CD4-positive, CD25-positive, alpha-beta regulatory T cell (primary cell): ENCODE data around the gene DDIT4L. TPM values are rescaled to one million over a fixed set of nuclear protein-coding genes. Genes with fewer than 3 reads are reported as not detected.
"Not testable (repeated sequence)": the region's sequence is repeated elsewhere in the genome, so short reads cannot be mapped to it uniquely, and the experiment has no call there.

Experiments
- ATAC-seq, 2 donors: fragments of 150-1000 bp; cut with Tn5 transposase; one replicate each; pipeline ENCODE4 v1.10.0; 2021; ENCODE audit warnings: low read depth in 2 of 2, moderate number of reproducible peaks in 2 of 2, moderate library complexity in 1 of 2
- DNase-seq, 3 donors: peaks; one replicate each; pipeline versions ENCODE4 v3.0.0 to v3.0.0-alpha.2; 2012 to 2022; ENCODE audit warnings: mixed read lengths in 1 of 3
- H3K27ac ChIP-seq: one replicate; pipeline ENCODE4 v1.7.0; 2013; ENCODE audit warnings: mild to moderate bottlenecking, low read length; ENCODE audit not compliant: insufficient read depth, poor library complexity, severe bottlenecking
- H3K27me3 ChIP-seq: one replicate; pipeline ENCODE4 v1.7.0; 2013; ENCODE audit warnings: low read length; ENCODE audit not compliant: control insufficient read depth, insufficient read depth
- H3K36me3 ChIP-seq: one replicate; pipeline ENCODE4 v1.7.0; 2013; ENCODE audit warnings: mild to moderate bottlenecking, low read length, moderate library complexity; ENCODE audit not compliant: control insufficient read depth, insufficient read depth
- H3K4me1 ChIP-seq: 2 replicates; pipeline ENCODE4 v1.7.0; 2013; ENCODE audit warnings: mild to moderate bottlenecking, low read length; ENCODE audit not compliant: insufficient read depth, control insufficient read depth, poor library complexity, severe bottlenecking
- H3K4me3 ChIP-seq: one replicate; pipeline ENCODE4 v1.7.0; 2013; ENCODE audit warnings: low read depth, mild to moderate bottlenecking, low read length, moderate library complexity
- H3K9me3 ChIP-seq, 2 experiments: 1 replicate in 1 of 2; 2 replicates in 1 of 2; pipeline ENCODE4 v1.7.0; 2013; ENCODE audit warnings: low read length in 2 of 2, mild to moderate bottlenecking in 1 of 2, moderate library complexity in 1 of 2; ENCODE audit not compliant: control insufficient read depth in 2 of 2
- H3K27ac Mint-ChIP-seq, 3 donors: one replicate each; pipeline ENCODE4 v1.8.0; 2020 to 2022; ENCODE audit warnings: mild to moderate bottlenecking in 3 of 3, mixed read lengths in 3 of 3, moderate library complexity in 2 of 3
- H3K27me3 Mint-ChIP-seq: one replicate; pipeline ENCODE4 v1.8.0; 2022; ENCODE audit warnings: mild to moderate bottlenecking, mixed read lengths
- H3K36me3 Mint-ChIP-seq: one replicate; pipeline ENCODE4 v1.8.0; 2020; ENCODE audit warnings: mixed read lengths
- H3K4me1 Mint-ChIP-seq, 4 donors: one replicate each; pipeline ENCODE4 v1.8.0; 2020 to 2022; ENCODE audit warnings: mixed read lengths in 4 of 4, mild to moderate bottlenecking in 1 of 4
- H3K4me3 Mint-ChIP-seq, 4 donors: one replicate each; pipeline ENCODE4 v1.8.0; 2020 to 2022; ENCODE audit warnings: mild to moderate bottlenecking in 4 of 4, mixed read lengths in 4 of 4, moderate library complexity in 3 of 4
- H3K9me3 Mint-ChIP-seq, 7 donors: one replicate each; pipeline ENCODE4 v1.8.0; 2020 to 2022; ENCODE audit warnings: mixed read lengths in 7 of 7, mild to moderate bottlenecking in 3 of 7, moderate library complexity in 2 of 7
- polyA plus RNA-seq, 4 donors: library from polyadenylated mRNA; unstranded; fragments of 300-500 nt; fragmentation: Illumina TruSeq; gene quantifications; one replicate each; pipeline ENCODE4 v1.2.3, GENCODE V29; 2021
- total RNA-seq: library from RNA; stranded (reverse); gene quantifications from one replicate; pipeline ENCODE4 v1.2.3, GENCODE V29; 2022

Gene DDIT4L
- total and polyA plus RNA-seq, 5 donors from 2014 or later = not detected

GRCh38 chr4:100196388-100197071, 6.3 kb upstream of the DDIT4L start:
- H3K9me3 Mint-ChIP-seq, H3K4me3 ChIP-seq, H3K27ac ChIP-seq, H3K27me3 ChIP-seq, H3K4me3 Mint-ChIP-seq, H3K4me1 Mint-ChIP-seq, H3K9me3 ChIP-seq, ATAC-seq, DNase-seq, H3K4me1 ChIP-seq, H3K36me3 Mint-ChIP-seq, H3K36me3 ChIP-seq, H3K27ac Mint-ChIP-seq: not testable (repeated sequence)
- peaks cover 17% of the 10 kb centered on the region for H3K27me3 Mint-ChIP-seq

- peak overlapping the region; percentile 11 for H3K4me3 ChIP-seq
- DNase-seq (no peak), ATAC-seq (no peak)
- no peak overlapping the region for H3K27ac ChIP-seq
- no peaks in the 10 kb centered on the region for H3K36me3 Mint-ChIP-seq
- H3K4me3 Mint-ChIP-seq = peak overlapping the region in 3 of 4 donors; percentile 66 to 82 (median 80)
- H3K4me1 ChIP-seq = peaks cover 16% of the 10 kb centered on the region
- H3K27me3 ChIP-seq = peaks cover 27% of the 10 kb centered on the region
- H3K27ac Mint-ChIP-seq = peak overlapping the region in 1 of 3 donors; percentile 85
- H3K4me1 Mint-ChIP-seq = peaks cover 0 to 15% (median 12%) of the 10 kb centered on the region in 4 donors
- H3K9me3 Mint-ChIP-seq = peaks cover 0 to 2% (median 0%) of the 10 kb centered on the region in 7 donors
- no peaks in the 10 kb centered on the region for H3K36me3 ChIP-seq
- H3K9me3 ChIP-seq = no peaks in the 10 kb centered on the region
- peaks cover 53% of the 10 kb centered on the region for H3K27me3 Mint-ChIP-seq
Measured at GRCh38 chr4:100190643-100191600, 654 bp upstream of the DDIT4L start.

DNA sequence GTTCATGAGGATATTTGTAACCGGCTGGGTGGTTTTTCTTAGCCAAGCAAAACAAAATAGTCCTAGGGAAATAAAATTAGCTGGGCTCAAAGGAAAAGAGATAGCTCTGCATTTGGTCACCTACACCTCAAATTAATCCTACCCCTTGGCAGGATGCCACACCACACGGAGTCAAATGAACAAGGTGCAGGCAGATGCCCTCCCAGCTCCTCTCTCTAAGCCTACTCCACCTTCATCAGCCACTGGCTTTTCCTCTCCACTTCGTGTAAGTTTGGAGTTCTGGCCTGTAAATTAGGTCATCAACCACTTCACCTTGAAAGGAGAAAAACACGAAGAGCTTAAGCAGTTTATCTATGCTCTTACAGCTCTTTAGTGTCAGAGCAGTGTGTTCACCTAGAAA, 1.4 kb downstream of the DDIT4L start:
- Histone ChIP-seq H3K9me3 (no peaks in the 10 kb centered on the region), H3K4me1 (peaks cover 16% of the 10 kb centered on the region), H3K4me3 (no peak overlapping the region), H3K36me3 (no peaks in the 10 kb centered on the region), H3K27ac (no peak overlapping the region), H3K27me3 (peaks cover 26% of the 10 kb centered on the region)
- ATAC-seq (no peak), DNase-seq (no peak)
- Mint-ChIP-seq H3K4me3 (no peak overlapping the region), H3K27me3 (peaks cover 58% of the 10 kb centered on the region), H3K27ac (no peak overlapping the region), H3K36me3 (no peaks in the 10 kb centered on the region), H3K9me3 (peaks cover 0 to 6% (median 0%) of the 10 kb centered on the region in 7 donors), H3K4me1 (peaks cover 0 to 15% (median 12%) of the 10 kb centered on the region in 4 donors)

- no peak for ATAC-seq
- peaks cover 0 to 15% (median 12%) of the 10 kb centered on the region in 4 donors for H3K4me1 Mint-ChIP-seq
- H3K4me1 ChIP-seq = peaks cover 16% of the 10 kb centered on the region
- H3K27ac ChIP-seq = no peak overlapping the region
- peaks cover 26% of the 10 kb centered on the region for H3K27me3 ChIP-seq
- H3K9me3 ChIP-seq = no peaks in the 10 kb centered on the region
- H3K36me3 ChIP-seq = no peaks in the 10 kb centered on the region
- no peaks in the 10 kb centered on the region for H3K36me3 Mint-ChIP-seq
- no peak overlapping the region for H3K27ac Mint-ChIP-seq
- no peak overlapping the region for H3K4me3 Mint-ChIP-seq
- H3K27me3 Mint-ChIP-seq = peaks cover 54% of the 10 kb centered on the region
- DNase-seq = no peak
- no peak overlapping the region for H3K4me3 ChIP-seq
- H3K9me3 Mint-ChIP-seq = peaks cover 0 to 6% (median 0%) of the 10 kb centered on the region in 7 donors
Measured at GRCh38 chr4:100187781-100188180, 2.5 kb downstream of the DDIT4L start.

- Histone ChIP-seq H3K9me3 (no peaks in the 10 kb centered on the region), H3K27me3 (peaks cover 18% of the 10 kb centered on the region), H3K36me3 (no peaks in the 10 kb centered on the region), H3K27ac (no peak overlapping the region), H3K4me3 (no peak overlapping the region), H3K4me1 (peaks cover 3% of the 10 kb centered on the region)
- Mint-ChIP-seq H3K9me3 (peaks cover 0 to 4% (median 0%) of the 10 kb centered on the region in 7 donors), H3K4me1 (peaks cover 0 to 8% (median 4%) of the 10 kb centered on the region in 4 donors), H3K27me3 (peaks cover 31% of the 10 kb centered on the region), H3K4me3 (no peak overlapping the region), H3K36me3 (no peaks in the 10 kb centered on the region), H3K27ac (no peak overlapping the region)
- no peak for ATAC-seq
- no peak for DNase-seq
Measured at GRCh38 chr4:100184787-100185186, 5.5 kb downstream of the DDIT4L start.

DNA sequence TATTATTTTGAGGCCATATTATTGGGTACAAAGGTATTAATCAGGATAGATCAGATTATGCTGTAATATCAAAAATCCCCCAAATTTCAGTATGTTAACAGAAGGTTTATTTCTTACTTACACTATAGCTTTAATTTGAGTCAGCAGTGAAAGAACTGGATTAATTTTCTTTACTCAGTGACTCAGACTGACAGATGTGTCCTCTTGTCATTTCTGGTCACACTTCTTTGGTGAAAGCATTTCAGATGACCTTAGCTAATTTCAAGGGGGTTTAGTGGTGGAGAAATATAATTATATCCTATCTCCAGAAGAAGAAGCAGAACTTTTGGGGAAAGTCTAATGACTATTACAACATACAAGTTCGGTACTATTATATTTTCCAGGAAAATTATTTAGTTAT, 12.4 kb downstream of the DDIT4L start:
- Mint-ChIP-seq H3K4me1 (no peaks in the 10 kb centered on the region), H3K4me3 (no peak overlapping the region), H3K36me3 (no peaks in the 10 kb centered on the region), H3K9me3 (peaks cover 0 to 1% (median 0%) of the 10 kb centered on the region in 7 donors), H3K27ac (no peak overlapping the region), H3K27me3 (peaks cover 6% of the 10 kb centered on the region)
- Histone ChIP-seq H3K27ac (no peak overlapping the region), H3K4me3 (no peak overlapping the region), H3K4me1 (no peaks in the 10 kb centered on the region), H3K36me3 (no peaks in the 10 kb centered on the region), H3K9me3 (no peaks in the 10 kb centered on the region), H3K27me3 (no peaks in the 10 kb centered on the region)
- no peak for DNase-seq
- no peak for ATAC-seq

- Histone ChIP-seq H3K27me3 (no peaks in the 10 kb centered on the region), H3K27ac (no peak overlapping the region), H3K4me3 (no peak overlapping the region), H3K4me1 (no peaks in the 10 kb centered on the region), H3K36me3 (no peaks in the 10 kb centered on the region), H3K9me3 (no peaks in the 10 kb centered on the region)
- no peaks in the 10 kb centered on the region for H3K36me3 Mint-ChIP-seq
- H3K4me1 Mint-ChIP-seq = no peaks in the 10 kb centered on the region
- peaks cover 0 to 1% (median 0%) of the 10 kb centered on the region in 7 donors for H3K9me3 Mint-ChIP-seq
- no peak for ATAC-seq
- H3K27ac Mint-ChIP-seq = no peak overlapping the region
- DNase-seq = no peak
- peaks cover 2% of the 10 kb centered on the region for H3K27me3 Mint-ChIP-seq
- H3K4me3 Mint-ChIP-seq = no peak overlapping the region
Measured at GRCh38 chr4:100177126-100177525, 13.1 kb downstream of the DDIT4L start.
